Measurements from ENCODE around the gene ASCC3. TPM values are rescaled to one million over a fixed set of nuclear protein-coding genes. Genes with fewer than 3 reads are reported as not detected.
A peak's percentile ranks its signal among the peaks of the same experiment; 100 is the strongest.

Gene ASCC3
- total and polyA plus RNA-seq, 3 donors from 2014 or later: 16.1 to 29.3 (median 29.0) TPM

- no peaks in the 10 kb centered on the region for H3K27me3 ChIP-seq
- H3K4me3 ChIP-seq: no peak overlapping the region
- no peak for DNase-seq
- no peak overlapping the region for H3K27ac ChIP-seq
- TF ChIP-seq CTCF (IDR thresholded peaks at IDR 0.05) (no peak), POLR2A (IDR thresholded peaks at IDR 0.05) (no peak)
- H3K36me3 ChIP-seq (ENCODE audit: low read depth, missing control alignments): no peaks in the 10 kb centered on the region
- intact Hi-C loops (cut with DNase I; ENCODE audit: low total_unique reads): no loop called here
- H3K9me3 ChIP-seq: no peaks in the 10 kb centered on the region
- H3K4me1 ChIP-seq: no peaks in the 10 kb centered on the region
- 90 to 92% methylated on average over 2 of the region's 2 CpGs for WGBS, 2 donors
Observed at GRCh38 chr6:100670056-100670455, 211.1 kb downstream of the ASCC3 start.

DNA sequence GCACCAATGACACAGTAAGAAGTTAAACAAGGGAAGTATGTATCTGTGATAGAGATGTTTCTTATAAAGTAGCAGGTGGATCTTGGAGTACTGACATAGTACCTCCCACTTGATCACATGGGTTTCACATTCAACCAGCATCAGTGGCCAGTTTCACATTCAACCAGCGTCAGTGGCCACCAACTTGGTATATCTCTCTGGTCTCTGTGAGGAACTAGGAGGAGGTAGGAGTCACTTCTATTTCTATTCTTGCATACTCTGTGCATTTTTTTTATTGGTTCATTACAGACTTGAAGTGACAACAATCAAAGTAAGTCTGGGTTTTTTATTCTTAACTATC is 216.1 kb downstream of the ASCC3 start:
- no peaks in the 10 kb centered on the region for H3K27me3 ChIP-seq
- intact Hi-C loops (cut with DNase I; ENCODE audit: low total_unique reads): no loop called here
- H3K27ac ChIP-seq: no peak overlapping the region
- no peak for DNase-seq
- H3K36me3 ChIP-seq (ENCODE audit: low read depth, missing control alignments): no peaks in the 10 kb centered on the region
- H3K4me1 ChIP-seq: no peaks in the 10 kb centered on the region
- TF ChIP-seq CTCF (IDR thresholded peaks at IDR 0.05): no peak
- no peak for TF ChIP-seq POLR2A (IDR thresholded peaks at IDR 0.05)
- WGBS, 2 donors: 0 to 13% methylated on average over 1 of the region's 1 CpG
- no peaks in the 10 kb centered on the region for H3K9me3 ChIP-seq
- no peak overlapping the region for H3K4me3 ChIP-seq

GRCh38 chr6:100664274-100665040 is 216.7 kb downstream of the ASCC3 start:
- H3K27ac ChIP-seq: no peak overlapping the region
- H3K9me3 ChIP-seq: no peaks in the 10 kb centered on the region
- DNase-seq: no peak
- intact Hi-C loops (cut with DNase I; ENCODE audit: low total_unique reads): no loop called here
- peak in 2 of 3 experiments; percentile 37 to 72 for TF ChIP-seq CTCF (IDR thresholded peaks at IDR 0.05)
- no peak for TF ChIP-seq POLR2A (IDR thresholded peaks at IDR 0.05)
- no peaks in the 10 kb centered on the region for H3K4me1 ChIP-seq
- no peaks in the 10 kb centered on the region for H3K27me3 ChIP-seq
- H3K4me3 ChIP-seq: no peak overlapping the region
- H3K36me3 ChIP-seq (ENCODE audit: low read depth, missing control alignments): no peaks in the 10 kb centered on the region

DNA sequence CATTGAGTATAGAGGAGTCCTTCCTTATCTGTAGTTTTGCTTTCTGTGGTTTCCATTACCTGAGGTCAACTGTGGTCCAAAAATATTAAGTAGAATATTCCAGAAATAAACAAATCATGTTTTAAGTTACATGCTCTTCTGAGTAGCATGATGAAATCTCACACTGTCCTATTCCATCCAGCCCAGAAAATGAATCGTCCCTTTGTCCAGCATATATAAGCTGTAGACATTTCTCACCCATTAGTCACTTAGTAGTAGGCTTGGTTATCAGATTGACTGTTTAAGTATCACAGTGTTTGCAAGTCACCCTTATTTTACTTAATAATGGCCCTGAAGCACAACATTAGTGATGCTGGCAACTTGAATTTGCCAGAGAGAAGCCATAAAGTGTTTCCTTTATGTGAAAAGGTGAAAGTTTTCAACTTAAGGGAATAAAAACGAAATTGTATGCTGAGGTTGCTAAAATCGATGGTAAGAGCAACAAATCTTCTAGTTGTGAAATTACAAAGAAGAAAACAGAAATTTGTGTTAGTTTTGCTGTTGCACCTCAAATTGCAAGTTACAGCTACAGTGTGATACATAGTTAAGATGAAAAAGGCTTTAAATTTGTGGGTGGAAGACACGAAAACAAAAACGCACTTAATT is 217.8 kb downstream of the ASCC3 start:
- 87 to 94% methylated on average over 5 of the region's 5 CpGs for WGBS, 2 donors
- H3K27me3 ChIP-seq: no peaks in the 10 kb centered on the region
- no peak for TF ChIP-seq POLR2A (IDR thresholded peaks at IDR 0.05)
- no peak for TF ChIP-seq CTCF (IDR thresholded peaks at IDR 0.05)
- no peaks in the 10 kb centered on the region for H3K9me3 ChIP-seq
- intact Hi-C loops (cut with DNase I; ENCODE audit: low total_unique reads): no loop called here
- H3K4me1 ChIP-seq: no peaks in the 10 kb centered on the region
- no peak for DNase-seq
- no peak overlapping the region for H3K4me3 ChIP-seq
- H3K36me3 ChIP-seq (ENCODE audit: low read depth, missing control alignments): no peaks in the 10 kb centered on the region
- no peak overlapping the region for H3K27ac ChIP-seq

- no peaks in the 10 kb centered on the region for H3K9me3 ChIP-seq
- DNase-seq: no peak
- intact Hi-C loops (cut with DNase I; ENCODE audit: low total_unique reads): no loop called here
- H3K27ac ChIP-seq: no peak overlapping the region
- H3K36me3 ChIP-seq (ENCODE audit: low read depth, missing control alignments): no peaks in the 10 kb centered on the region
- WGBS, 2 donors: 95% methylated on average over 6 of the region's 6 CpGs
- no peaks in the 10 kb centered on the region for H3K4me1 ChIP-seq
- H3K27me3 ChIP-seq: no peaks in the 10 kb centered on the region
- TF ChIP-seq POLR2A (IDR thresholded peaks at IDR 0.05) (no peak), CTCF (IDR thresholded peaks at IDR 0.05) (no peak)
- no peak overlapping the region for H3K4me3 ChIP-seq
Observed at GRCh38 chr6:100662264-100662663, 218.9 kb downstream of the ASCC3 start.

All from testis (tissue), 3 donors.